Naive thymus-derived CD8-positive, alpha-beta T cell (primary cell): ENCODE results near the gene SPATA31A1. TPM values are rescaled to one million over a fixed set of nuclear protein-coding genes. Genes with fewer than 3 reads are reported as not detected.
"Not testable (repeated sequence)": the region's sequence is repeated elsewhere in the genome, so short reads cannot be mapped to it uniquely, and the experiment has no call there.

Experiments used
- ATAC-seq, 2 donors: fragments of 150-1000 bp; cut with Tn5 transposase in 1 of 2; sonication (Bioruptor Pico), chemical (Tn5 transposase) in 1 of 2; 1 replicate in 1 of 2; 2 replicates in 1 of 2; pipeline ENCODE4 v1.10.0; 2021; ENCODE audit warnings: mild to moderate bottlenecking in 2 of 2, moderate library complexity in 2 of 2
- POLR2A ChIA-PET: fragments of 350-600 bp; sonication (Branson Sonifier 250); formaldehyde crosslinking; loops from one replicate; lab custom pipeline; 2021; ENCODE audit warnings: antibody characterized with exemption; lab: Charles Lee
- DNase-seq, 10 donors: peaks; one replicate each; pipeline versions ENCODE4 v3.0.0 to v3.0.0-alpha.2; 2020 to 2022
- H3K27ac Mint-ChIP-seq, 10 donors: one replicate each; pipeline ENCODE4 v1.8.0; 2020 to 2022; ENCODE audit warnings: mild to moderate bottlenecking in 10 of 10, mixed read lengths in 10 of 10, moderate library complexity in 4 of 10, inconsistent platforms in 1 of 10
- H3K27me3 Mint-ChIP-seq, 5 donors: one replicate each; pipeline ENCODE4 v1.8.0; 2021 to 2022; ENCODE audit warnings: mixed read lengths in 5 of 5
- H3K36me3 Mint-ChIP-seq, 3 donors: one replicate each; pipeline ENCODE4 v1.8.0; 2020 to 2022; ENCODE audit warnings: mixed read lengths in 3 of 3, mild to moderate bottlenecking in 2 of 3, inconsistent platforms in 1 of 3
- H3K4me1 Mint-ChIP-seq, 4 donors: one replicate each; pipeline ENCODE4 v1.8.0; 2021 to 2022; ENCODE audit warnings: mixed read lengths in 4 of 4
- H3K4me3 Mint-ChIP-seq, 10 donors: one replicate each; pipeline ENCODE4 v1.8.0; 2020 to 2022; ENCODE audit warnings: mild to moderate bottlenecking in 10 of 10, mixed read lengths in 10 of 10, moderate library complexity in 6 of 10, inconsistent platforms in 1 of 10
- H3K9me3 Mint-ChIP-seq, 9 donors: one replicate each; pipeline ENCODE4 v1.8.0; 2020 to 2022; ENCODE audit warnings: mixed read lengths in 9 of 9, mild to moderate bottlenecking in 3 of 9, inconsistent platforms in 1 of 9, moderate library complexity in 1 of 9
- polyA plus RNA-seq, 3 donors: library from polyadenylated mRNA; unstranded; fragments of 300-500 nt; fragmentation: Illumina TruSeq; gene quantifications; one replicate each; pipeline ENCODE4 v1.2.3, GENCODE V29; 2021
- total RNA-seq, 8 experiments: library from RNA in 2 of 8; stranded (reverse) in 2 of 8; gene quantifications; one replicate each; pipeline ENCODE4 v1.2.3 and lab custom pipeline; 2021 to 2026

SPATA31A1 gene
- not detected for total RNA-seq
- polyA plus RNA-seq = not detected
- total RNA-seq (lab: John Stamatoyannopoulos, UW) = 0 reads per million in 6 experiments

DNA sequence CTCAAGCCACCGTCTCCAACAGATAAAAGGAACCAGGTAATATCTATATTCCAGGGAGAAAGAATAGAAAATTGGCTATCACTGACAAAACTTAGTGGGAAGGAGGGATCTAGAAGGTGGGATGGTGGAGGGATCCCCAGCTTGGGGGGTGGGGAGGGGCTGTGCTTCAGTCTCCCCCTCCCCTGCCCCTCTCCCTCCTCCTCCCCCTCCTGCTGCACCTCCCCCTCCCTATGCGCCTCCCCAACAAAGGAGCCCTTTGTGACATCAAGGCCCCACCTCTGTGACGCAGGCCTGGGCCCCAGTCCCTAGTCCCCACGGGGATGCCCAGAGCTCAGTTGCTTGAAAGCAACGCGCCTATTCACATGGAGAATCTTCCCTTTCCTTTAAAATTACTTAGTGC, at the start of gene SPATA31A1:
SPATA31A1 (plus strand) TSS at position 301 of the 400 bp plus-strand sequence; CDS start at position 363, 62 bp downstream.
- H3K27me3 Mint-ChIP-seq, H3K4me3 Mint-ChIP-seq, DNase-seq, POLR2A ChIA-PET, H3K4me1 Mint-ChIP-seq, ATAC-seq, H3K9me3 Mint-ChIP-seq, H3K27ac Mint-ChIP-seq, H3K36me3 Mint-ChIP-seq: not testable (repeated sequence)

- H3K4me3 Mint-ChIP-seq, H3K36me3 Mint-ChIP-seq, DNase-seq, H3K9me3 Mint-ChIP-seq, H3K27me3 Mint-ChIP-seq, POLR2A ChIA-PET, H3K27ac Mint-ChIP-seq, H3K4me1 Mint-ChIP-seq, ATAC-seq: not testable (repeated sequence)
These were observed 52.1 kb downstream of the SPATA31A1 start for GRCh38 chr9:39407261-39408204.

- ATAC-seq, H3K27me3 Mint-ChIP-seq, H3K4me1 Mint-ChIP-seq, DNase-seq, H3K27ac Mint-ChIP-seq, H3K36me3 Mint-ChIP-seq, POLR2A ChIA-PET, H3K9me3 Mint-ChIP-seq, H3K4me3 Mint-ChIP-seq: not testable (repeated sequence)
These were observed 55.9 kb downstream of the SPATA31A1 start for GRCh38 chr9:39411254-39411940.

Other genes starting within 250 kb of the SPATA31A1 start
- gene CNTNAP3, start 67.5 kb upstream of the SPATA31A1 start, total RNA-seq = not detected
- not detected for gene CNTNAP3, start 67.5 kb upstream of the SPATA31A1 start, polyA plus RNA-seq